Breast epithelium (tissue), 3 donors: ENCODE measurements around the gene TMEM203.

Experiments
- POLR2A ChIP-seq: fragments of 450-650 bp; IDR thresholded peaks from one replicate; pipeline ENCODE4 v1.6.1; 2016; ENCODE audit warnings: antibody characterized with exemption, mild to moderate bottlenecking, moderate library complexity
- POLR2AphosphoS5 ChIP-seq, 3 donors: sonication (generic); formaldehyde crosslinking; IDR thresholded peaks; one replicate each; pipeline ENCODE4 v1.6.1; 2017; ENCODE audit warnings: antibody characterized with exemption in 3 of 3
- TF ChIP-seq, protein P1 (sequence below), 3 donors: fragments of 450-650 bp; IDR thresholded peaks; one replicate each; pipeline ENCODE4 v1.5.1; 2016 to 2017; ENCODE audit warnings: antibody characterized with exemption in 3 of 3, mild to moderate bottlenecking in 3 of 3, moderate library complexity in 3 of 3

DNA sequence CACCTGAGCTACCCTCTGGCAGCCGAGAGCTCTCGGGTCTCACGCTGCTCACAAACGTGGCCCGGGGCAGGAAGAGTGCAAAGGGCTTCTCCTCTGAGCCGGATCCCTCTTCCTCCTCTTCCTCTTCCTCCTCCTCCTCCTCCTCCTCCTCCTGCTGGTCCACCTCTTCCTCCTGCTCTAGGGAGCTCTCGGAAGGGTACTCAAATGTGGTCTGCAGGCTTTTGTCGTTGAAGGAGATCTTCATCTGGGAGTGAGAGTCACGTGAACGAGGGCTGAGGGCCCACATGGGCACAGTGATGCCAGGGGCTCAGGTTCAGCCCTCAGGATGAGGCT, 13.0 kb downstream of the TMEM203 start:
- TF ChIP-seq, protein P1, sequence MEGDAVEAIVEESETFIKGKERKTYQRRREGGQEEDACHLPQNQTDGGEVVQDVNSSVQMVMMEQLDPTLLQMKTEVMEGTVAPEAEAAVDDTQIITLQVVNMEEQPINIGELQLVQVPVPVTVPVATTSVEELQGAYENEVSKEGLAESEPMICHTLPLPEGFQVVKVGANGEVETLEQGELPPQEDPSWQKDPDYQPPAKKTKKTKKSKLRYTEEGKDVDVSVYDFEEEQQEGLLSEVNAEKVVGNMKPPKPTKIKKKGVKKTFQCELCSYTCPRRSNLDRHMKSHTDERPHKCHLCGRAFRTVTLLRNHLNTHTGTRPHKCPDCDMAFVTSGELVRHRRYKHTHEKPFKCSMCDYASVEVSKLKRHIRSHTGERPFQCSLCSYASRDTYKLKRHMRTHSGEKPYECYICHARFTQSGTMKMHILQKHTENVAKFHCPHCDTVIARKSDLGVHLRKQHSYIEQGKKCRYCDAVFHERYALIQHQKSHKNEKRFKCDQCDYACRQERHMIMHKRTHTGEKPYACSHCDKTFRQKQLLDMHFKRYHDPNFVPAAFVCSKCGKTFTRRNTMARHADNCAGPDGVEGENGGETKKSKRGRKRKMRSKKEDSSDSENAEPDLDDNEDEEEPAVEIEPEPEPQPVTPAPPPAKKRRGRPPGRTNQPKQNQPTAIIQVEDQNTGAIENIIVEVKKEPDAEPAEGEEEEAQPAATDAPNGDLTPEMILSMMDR (IDR thresholded peaks at IDR 0.05): no peak
- no peak for TF ChIP-seq POLR2AphosphoS5 (IDR thresholded peaks at IDR 0.05)
- TF ChIP-seq POLR2A: no peak
